Hypothalamus (tissue), 51 donors: ENCODE data around the gene GALNT12.

Source experiments
- DNase-seq, 51 donors: peaks; one replicate each; lab custom pipeline; 2025; lab: John Stamatoyannopoulos, UW

GALNT12 gene, protein sequence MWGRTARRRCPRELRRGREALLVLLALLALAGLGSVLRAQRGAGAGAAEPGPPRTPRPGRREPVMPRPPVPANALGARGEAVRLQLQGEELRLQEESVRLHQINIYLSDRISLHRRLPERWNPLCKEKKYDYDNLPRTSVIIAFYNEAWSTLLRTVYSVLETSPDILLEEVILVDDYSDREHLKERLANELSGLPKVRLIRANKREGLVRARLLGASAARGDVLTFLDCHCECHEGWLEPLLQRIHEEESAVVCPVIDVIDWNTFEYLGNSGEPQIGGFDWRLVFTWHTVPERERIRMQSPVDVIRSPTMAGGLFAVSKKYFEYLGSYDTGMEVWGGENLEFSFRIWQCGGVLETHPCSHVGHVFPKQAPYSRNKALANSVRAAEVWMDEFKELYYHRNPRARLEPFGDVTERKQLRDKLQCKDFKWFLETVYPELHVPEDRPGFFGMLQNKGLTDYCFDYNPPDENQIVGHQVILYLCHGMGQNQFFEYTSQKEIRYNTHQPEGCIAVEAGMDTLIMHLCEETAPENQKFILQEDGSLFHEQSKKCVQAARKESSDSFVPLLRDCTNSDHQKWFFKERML

DNA sequence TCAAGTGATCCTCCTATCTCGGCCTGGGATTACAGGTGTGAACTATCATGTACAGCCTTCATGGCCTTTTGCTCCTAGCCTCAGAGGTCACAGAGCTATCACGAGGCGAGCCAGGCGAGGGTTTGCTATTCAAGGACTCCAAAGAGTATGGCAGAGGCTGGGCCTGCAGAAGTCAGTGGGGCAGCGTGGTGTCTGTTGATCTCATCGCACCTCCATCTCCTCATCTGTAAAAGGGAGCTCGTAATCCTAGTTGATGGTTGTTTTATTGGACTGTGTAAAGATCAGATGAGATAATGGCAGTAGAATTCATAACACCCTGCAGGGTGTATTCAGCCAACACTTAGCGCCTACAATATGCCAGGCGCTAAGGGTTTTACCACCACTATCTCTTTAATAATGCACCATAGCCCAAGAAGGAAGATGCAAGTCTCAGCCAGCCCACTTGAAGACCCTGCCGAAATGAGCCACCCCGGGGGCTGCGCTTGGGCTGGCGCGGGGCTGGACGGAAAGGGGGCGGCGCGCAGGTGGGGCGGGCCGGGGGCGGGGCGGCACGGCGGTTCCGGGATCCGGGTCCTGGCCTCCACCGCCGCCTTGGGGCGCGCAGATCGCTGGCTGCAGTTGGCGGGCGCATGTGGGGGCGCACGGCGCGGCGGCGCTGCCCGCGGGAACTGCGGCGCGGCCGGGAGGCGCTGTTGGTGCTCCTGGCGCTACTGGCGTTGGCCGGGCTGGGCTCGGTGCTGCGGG, at the start of gene GALNT12:
Gene GALNT12 (plus strand): TSS at position 601 of the 744 bp plus-strand sequence. CDS start 29 bp downstream, at position 630.
- DNase-seq, result peak in 31 of 51 donors; percentile 5 to 70 (median 34)

GRCh38 chr9:98760231-98760630, 47.2 kb upstream of the GALNT12 start:
- DNase-seq, result no peak

DNA sequence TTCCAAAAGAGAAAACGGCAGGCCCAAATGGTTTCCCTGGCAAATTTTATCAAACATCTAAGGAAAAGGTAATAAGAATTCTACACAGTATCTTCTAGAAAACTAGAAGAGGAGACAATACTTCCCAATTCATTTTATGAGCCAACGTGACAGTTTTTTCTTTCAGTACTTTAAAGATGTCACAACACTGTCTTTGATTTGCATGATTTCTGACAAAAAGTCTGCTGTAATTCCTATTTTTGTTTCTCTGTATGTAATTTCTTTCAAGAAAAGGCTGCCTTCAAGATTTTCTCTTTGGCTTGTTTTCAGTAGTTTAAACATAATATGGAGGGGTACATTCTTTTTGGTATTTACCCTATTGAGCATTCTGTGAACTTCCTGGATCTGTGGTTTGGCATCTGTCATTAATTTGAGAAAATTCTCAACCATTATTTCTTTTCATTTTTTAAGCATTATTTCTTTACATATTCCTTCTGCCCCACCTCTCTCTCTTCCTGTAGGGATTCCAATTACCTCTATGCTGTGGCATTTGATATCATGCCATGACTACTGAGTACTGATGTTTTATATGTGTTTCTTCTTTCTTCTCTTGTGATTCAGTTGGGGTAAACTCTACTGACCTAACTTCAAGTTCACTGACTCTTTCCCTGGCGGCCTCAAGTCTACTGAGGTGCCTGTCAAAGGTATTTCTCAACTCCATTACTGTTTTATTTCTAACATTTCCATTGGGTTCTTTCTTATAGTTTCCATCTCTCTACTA, 43.3 kb upstream of the GALNT12 start:
- DNase-seq, result no peak

DNA sequence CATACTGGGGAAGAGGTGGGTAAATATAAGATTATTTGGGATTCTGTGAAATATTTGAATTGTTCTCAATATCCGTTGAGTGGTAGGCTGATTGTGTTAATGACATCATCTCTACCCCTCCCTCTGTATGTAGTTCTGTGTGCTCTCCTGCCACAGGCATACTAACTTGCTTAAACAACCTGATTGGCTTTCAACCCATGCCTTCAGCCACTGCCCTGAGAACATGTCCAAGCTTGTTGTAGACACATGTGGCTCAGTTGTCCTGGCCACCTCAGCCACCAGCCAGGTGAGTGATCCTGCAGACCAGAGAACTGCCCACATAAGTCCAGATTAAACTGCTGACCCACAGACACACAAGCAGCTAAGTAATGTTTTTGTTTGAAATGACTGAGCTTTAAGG, 42.2 kb upstream of the GALNT12 start:
- DNase-seq, result no peak

DNA sequence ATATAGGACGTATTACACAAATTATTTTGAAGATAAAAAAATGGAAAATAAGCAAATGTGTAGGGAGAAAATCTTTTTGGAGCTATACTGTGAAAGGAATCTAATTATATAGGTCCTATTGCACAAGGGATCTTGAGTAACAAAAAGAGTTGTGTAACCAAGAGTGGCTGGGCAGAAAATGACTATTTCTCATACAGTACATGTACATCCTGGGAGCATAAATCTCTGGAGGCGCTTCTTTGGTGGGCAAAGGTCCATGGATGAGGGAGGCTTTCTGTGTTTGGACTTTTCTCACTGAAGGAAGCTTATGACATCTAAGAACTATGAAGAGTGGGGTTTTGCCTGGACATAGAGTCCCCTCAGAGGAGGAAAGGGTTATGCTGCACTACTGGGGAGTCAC, 40.9 kb upstream of the GALNT12 start:
- no peak for DNase-seq

DNA sequence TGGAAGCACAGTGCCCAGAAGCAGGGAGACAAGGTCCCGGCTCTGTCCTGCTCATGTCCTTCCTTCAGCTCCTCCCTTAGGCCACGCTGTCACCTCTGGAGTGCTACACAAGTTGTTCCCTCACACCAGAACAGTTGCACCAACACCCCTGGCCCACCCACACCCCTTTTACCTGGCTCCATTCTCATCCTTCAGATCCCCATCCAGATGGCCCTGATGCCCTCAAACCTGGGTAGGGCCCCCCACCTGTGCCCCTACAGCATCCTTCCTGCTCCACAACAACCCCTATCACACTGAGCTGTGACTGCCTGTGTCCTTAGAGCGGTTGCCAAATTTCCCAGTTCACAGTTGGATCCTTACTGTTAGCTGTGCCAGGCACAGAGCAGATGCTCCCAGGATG, 40.3 kb upstream of the GALNT12 start:
- no peak for DNase-seq

- no peak for DNase-seq
Measured at GRCh38 chr9:98767915-98768314, 39.6 kb upstream of the GALNT12 start.

GRCh38 chr9:98768344-98768743, 39.1 kb upstream of the GALNT12 start:
- no peak for DNase-seq

DNA sequence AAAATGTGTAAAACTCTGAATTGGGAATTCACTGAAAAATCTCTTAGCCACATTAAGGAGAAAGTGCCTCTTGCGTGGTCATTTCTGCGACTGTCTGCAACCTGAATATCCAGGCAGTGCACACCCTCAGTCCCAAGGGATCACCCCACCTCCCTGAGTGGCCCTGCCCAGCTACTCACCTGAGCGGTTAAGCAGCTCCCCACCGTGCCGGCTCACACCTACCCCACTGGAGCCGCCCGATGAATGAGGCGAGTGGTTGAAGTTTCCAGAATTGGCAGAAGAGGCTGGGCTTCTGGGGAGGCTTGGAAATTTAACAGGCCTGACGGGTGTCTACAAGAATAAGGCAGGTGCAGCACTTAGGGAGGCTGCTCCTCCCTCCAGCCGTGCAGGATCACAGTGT, 36.8 kb upstream of the GALNT12 start:
- no peak for DNase-seq

GRCh38 chr9:98771209-98771874, 36.1 kb upstream of the GALNT12 start:
- no peak for DNase-seq

GRCh38 chr9:98772364-98773155, 34.9 kb upstream of the GALNT12 start:
- DNase-seq, result no peak

- DNase-seq, result no peak
Measured at GRCh38 chr9:98773721-98774120, 33.7 kb upstream of the GALNT12 start.

- no peak for DNase-seq
Measured at GRCh38 chr9:98774746-98775145, 32.7 kb upstream of the GALNT12 start.

DNA sequence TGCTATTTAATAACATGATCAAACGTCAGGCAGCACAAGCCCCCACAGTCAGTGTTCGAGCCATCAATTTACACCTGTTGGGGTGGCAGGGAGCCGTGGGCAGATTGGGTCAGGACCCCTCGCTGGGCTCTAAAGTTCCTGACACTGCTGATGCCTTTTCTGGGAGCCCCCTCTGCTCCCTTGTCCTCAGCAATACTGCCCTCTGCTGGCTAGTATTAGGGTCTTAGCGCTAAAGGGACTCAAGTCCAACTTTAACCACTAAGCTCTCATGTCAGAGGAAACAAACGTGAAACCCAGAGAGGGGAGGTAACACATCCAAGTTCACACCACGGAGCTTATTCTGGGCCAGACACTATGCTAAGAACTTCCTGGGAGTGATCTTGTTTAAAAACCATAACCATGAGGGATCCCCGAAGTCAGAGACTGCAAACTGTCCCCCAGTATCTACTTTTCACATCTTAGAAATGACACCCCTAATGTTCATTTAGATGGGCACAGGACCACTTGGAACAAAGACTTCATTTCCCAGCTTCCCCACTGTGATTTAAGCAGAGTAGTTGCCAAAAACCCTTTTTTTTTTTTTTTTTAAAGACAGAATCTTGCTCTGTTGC, 31.5 kb upstream of the GALNT12 start:
- DNase-seq, result peak in 9 of 51 donors; percentile 7 to 37 (median 18)

GRCh38 chr9:98777618-98778017, 29.9 kb upstream of the GALNT12 start:
- no peak for DNase-seq

- DNase-seq, result no peak
Measured at GRCh38 chr9:98778251-98778650, 29.2 kb upstream of the GALNT12 start.

- DNase-seq, result no peak
Measured at GRCh38 chr9:98778711-98779530, 28.5 kb upstream of the GALNT12 start.
